HuH-7 (cell line): Measurements from ENCODE around the gene SFXN1.

Experiments
- DNase-seq: peaks from one replicate; pipeline ENCODE4 v3.0.0; 2011; ENCODE audit warnings: low spot score

Gene SFXN1

GRCh38 chr5:175576096-175576495 is 97.7 kb downstream of the SFXN1 start:
- no peak for DNase-seq

DNA sequence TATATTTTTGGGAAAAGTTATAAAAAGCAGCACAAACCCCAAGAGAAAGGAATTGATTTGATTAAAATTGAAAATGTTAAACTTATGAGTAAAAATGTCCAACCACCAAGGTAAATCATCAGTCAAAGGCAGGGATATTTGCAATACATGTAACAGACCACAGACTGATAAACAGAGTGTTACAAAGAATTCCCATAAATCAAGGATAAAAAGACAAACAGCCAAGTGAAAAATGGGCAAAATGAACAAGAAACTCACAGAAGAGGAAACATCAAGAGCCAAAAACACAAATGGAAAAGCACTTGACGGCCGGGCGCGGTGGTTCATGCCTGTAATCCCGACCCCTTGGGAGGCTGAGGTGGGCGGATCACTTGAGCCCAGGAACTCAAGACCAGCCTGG is 98.2 kb downstream of the SFXN1 start:
- DNase-seq, result no peak
